Activated CD4-positive, alpha-beta T cell treated with anti-CD3 and anti-CD28 coated beads for 36 hours (primary cell): ENCODE data around the gene EMID1. TPM values are rescaled to one million over a fixed set of nuclear protein-coding genes. Genes with fewer than 3 reads are reported as not detected.
"Not testable (repeated sequence)": the region's sequence is repeated elsewhere in the genome, so short reads cannot be mapped to it uniquely, and the experiment has no call there.

Source experiments
- ATAC-seq: fragments of 200-7000 bp; cut with Tn5 transposase; one replicate; pipeline ENCODE4 v1.10.0; 2021; ENCODE audit warnings: mild to moderate bottlenecking, moderate library complexity
- CTCF ChIA-PET: fragments of 350-600 bp; sonication (Branson Sonifier 250); formaldehyde crosslinking; loops from one replicate; lab custom pipeline; 2021; ENCODE audit warnings: antibody characterized with exemption; lab: Charles Lee
- POLR2A ChIA-PET: fragments of 350-600 bp; sonication (Branson Sonifier 250); formaldehyde crosslinking; loops from one replicate; lab custom pipeline; 2021; ENCODE audit warnings: antibody characterized with exemption, inconsistent platforms; lab: Charles Lee
- DNase-seq: peaks from one replicate; pipeline ENCODE4 v3.0.0-alpha.2; 2020
- H3K27ac Mint-ChIP-seq: one replicate; pipeline ENCODE4 v1.8.0; 2021; ENCODE audit warnings: mixed read lengths
- H3K27me3 Mint-ChIP-seq: one replicate; pipeline ENCODE4 v1.8.0; 2021; ENCODE audit warnings: mixed read lengths
- H3K36me3 Mint-ChIP-seq: one replicate; pipeline ENCODE4 v1.8.0; 2021; ENCODE audit warnings: low read depth, mixed read lengths
- H3K4me1 Mint-ChIP-seq: one replicate; pipeline ENCODE4 v1.8.0; 2021; ENCODE audit warnings: mixed read lengths
- H3K4me3 Mint-ChIP-seq: one replicate; pipeline ENCODE4 v1.8.0; 2021; ENCODE audit warnings: mild to moderate bottlenecking, moderate library complexity, mixed read lengths
- H3K9me3 Mint-ChIP-seq: one replicate; pipeline ENCODE4 v1.8.0; 2021; ENCODE audit warnings: low read depth, mixed read lengths
- intact Hi-C, 2 experiments: fragments of 100-400 bp; cut with DNase I in 1 of 2; cut with micrococcal nuclease in 1 of 2; formaldehyde crosslinking; loops; one replicate each; pipeline versions ENCODE4 v1.14.2 to v1.15.1; 2022 to 2024; cut with DNase I, micrococcal nuclease
- total RNA-seq, 2 experiments: library from RNA; stranded (reverse); gene quantifications; one replicate each; pipeline ENCODE4 v1.2.3, GENCODE V29; 2021

EMID1 gene
- total RNA-seq, 2 experiments from 2014 or later: not detected

DNA sequence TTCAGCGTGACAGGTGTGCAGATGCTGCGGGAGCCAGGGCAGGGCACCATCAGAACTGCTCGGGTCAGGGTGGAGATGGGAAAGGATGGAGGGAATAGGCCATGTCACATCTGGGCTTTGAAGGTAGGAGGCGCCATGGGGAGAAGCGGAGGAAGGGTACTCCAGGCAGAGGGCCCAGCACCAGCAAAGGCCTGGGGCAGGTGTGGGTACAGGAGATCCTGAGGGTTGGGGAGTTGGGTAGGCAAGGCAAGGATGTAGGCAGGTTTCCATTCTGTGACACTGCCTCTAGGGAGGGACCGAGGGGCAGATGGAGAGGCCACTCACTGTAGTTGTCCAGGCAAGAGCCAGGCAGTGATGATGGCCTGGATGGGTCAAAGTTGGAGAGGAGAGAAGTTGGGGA, 8.5 kb downstream of the EMID1 start:
- H3K9me3 Mint-ChIP-seq: no peaks in the 10 kb centered on the region
- no peak overlapping the region for H3K27ac Mint-ChIP-seq
- intact Hi-C loops: no loop called here
- ChIA-PET CTCF (no interaction called here), POLR2A (no interaction called here)
- H3K36me3 Mint-ChIP-seq: no peaks in the 10 kb centered on the region
- DNase-seq (no peak), ATAC-seq (no peak)
- no peaks in the 10 kb centered on the region for H3K27me3 Mint-ChIP-seq
- H3K4me3 Mint-ChIP-seq: no peak overlapping the region
- H3K4me1 Mint-ChIP-seq: no peaks in the 10 kb centered on the region

DNA sequence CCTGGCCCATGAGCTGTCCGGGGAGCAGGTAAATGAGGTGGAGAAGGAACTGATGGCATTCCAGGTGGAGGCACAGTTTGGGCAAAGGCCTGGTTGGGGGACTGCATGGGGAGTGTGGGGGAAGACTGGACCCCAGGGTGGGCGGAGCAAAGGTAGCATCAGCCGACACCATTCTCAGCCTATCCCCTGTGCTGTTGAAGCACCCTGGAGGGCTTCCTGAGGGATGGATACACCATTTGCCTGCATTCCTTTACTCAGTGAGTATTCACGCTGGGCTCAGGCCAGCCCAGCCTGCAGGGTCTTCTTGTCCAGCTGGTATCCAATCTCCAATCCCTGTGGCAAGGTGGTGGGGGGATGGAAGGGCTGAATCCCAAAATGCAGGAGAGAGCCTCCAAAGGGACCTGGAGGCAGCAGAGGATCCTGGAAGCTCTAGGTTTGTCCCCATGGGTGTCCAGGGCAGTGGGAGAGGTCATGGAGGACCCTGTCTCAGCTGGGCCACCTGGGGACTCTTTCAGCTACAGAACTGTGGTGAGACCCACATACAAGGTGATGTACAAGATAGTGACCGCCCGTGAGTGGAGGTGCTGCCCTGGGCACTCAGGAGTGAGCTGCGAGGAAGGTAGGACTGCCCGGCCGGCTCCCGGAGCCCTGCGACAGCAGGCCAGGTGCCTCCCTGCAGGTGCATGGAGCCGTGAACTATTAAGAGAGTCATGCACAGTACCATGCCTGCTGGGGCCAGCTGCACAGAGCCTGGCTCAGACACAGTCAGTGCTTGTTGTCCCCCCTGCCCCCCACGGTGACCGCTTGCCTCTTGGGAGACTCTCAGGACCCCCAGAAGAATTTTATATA, 9.5 kb downstream of the EMID1 start:
- POLR2A ChIA-PET: interaction anchor here (0.5 kb wide), 1 partner anchor 1398 kb away, joined by 4 read pairs; no protein-coding TSS in a partner anchor

DNA sequence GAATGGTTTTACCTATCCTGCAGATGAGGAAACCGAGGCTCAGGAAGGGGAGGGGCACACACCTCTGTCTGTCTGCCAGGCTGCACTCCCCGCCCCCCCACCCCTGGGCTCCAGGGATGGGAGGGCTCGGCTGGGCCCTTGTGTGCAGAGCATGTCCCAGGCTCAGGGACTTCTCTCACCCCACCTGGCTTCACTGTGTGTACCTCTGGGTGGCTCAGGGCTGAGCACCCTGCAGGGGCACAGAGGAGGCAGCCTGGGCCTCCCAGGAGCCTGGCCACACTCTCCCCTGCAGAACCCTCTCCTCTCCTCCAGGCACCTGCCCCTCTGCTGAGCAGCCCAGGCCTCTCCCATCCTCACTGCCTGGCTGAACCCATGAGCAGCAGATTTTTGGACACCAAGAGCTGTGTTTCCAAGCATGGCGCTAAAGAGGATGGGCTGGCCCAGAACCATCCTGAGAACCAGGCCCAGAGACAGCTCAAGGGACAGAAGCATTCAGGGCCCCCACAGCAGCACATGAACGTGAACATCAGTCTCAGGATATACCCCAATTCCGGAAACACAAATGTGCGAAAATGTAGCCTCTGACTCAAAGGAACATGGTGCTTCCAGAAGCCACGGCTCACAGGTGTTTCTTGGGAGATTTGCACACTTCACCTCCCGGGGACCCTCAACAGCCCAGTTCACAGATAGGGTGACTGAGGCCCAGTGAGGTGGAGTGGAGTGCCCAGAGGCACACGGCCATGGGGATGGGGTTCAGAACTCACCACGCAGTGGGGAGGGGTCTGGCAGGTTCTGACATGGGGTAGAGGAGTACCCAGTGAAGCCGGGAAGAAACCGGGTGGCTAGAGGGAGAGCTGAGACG, 10.5 kb downstream of the EMID1 start:
- Mint-ChIP-seq H3K27ac (no peak overlapping the region), H3K36me3 (no peaks in the 10 kb centered on the region), H3K9me3 (no peaks in the 10 kb centered on the region), H3K4me3 (no peak overlapping the region), H3K4me1 (no peaks in the 10 kb centered on the region), H3K27me3 (no peaks in the 10 kb centered on the region)
- DNase-seq: no peak
- CTCF ChIA-PET: interaction anchor here (0.9 kb wide), 1 partner anchor 62 kb away, joined by 3 read pairs; no protein-coding TSS in a partner anchor
- no peak for ATAC-seq
- POLR2A ChIA-PET: no interaction called here
- intact Hi-C loops: no loop called here

More for the DNA sequence above, 9.5 kb downstream of the EMID1 start:
- H3K36me3 Mint-ChIP-seq: no peaks in the 10 kb centered on the region
- CTCF ChIA-PET: no interaction called here
- no peaks in the 10 kb centered on the region for H3K4me1 Mint-ChIP-seq
- H3K9me3 Mint-ChIP-seq: no peaks in the 10 kb centered on the region
- no peak for DNase-seq
- intact Hi-C loops: no loop called here
- H3K27me3 Mint-ChIP-seq: no peaks in the 10 kb centered on the region
- no peak overlapping the region for H3K4me3 Mint-ChIP-seq
- no peak for ATAC-seq
- no peak overlapping the region for H3K27ac Mint-ChIP-seq

DNA sequence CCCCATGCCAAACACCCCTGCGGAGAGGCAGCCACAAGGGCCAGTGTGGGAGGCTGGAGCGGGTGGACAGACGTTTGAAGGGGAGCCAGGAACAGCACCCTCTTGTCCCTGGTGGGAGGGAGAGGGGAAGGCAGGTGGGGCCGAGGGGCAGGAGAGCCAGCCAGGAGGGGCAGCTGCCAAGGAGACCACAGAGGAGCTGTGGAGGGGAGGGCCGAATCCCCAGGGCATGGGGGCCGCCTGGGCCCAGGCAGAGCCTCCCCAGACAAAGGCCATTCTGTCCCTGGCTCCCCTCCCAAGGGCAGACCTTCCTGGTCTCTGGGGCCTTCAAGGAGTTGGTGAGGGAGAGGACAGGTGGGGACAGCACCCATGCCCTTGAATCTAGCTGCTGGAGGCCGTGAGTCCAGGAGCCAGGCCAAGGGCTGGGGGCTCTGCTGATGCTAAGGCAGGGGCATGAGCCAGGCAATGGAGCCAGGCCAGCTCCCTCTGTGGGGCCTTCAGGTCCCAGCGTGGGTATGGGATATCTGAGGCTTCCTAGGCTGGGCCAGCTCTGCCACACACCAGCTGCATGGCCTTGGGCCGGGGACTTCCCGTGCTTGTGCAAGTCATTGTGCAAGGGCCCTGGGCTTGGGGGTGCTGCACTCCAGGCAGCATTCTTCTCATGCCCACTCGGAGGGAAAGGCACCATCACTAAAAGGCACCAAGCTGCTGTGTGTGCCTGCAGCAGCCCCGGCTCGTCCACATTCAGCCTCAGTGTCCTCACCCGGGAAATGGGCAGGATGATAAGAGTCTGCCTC, 11.4 kb downstream of the EMID1 start:
- no peak overlapping the region for H3K4me3 Mint-ChIP-seq
- no peak for ATAC-seq
- ChIA-PET CTCF (interaction anchor here (0.9 kb wide), 2 partner anchors 12 to 63 kb away, joined by 3 to 4 read pairs; partner anchors contain the start of gene EMID1), POLR2A (no interaction called here)
- H3K27me3 Mint-ChIP-seq: no peaks in the 10 kb centered on the region
- H3K9me3 Mint-ChIP-seq: no peaks in the 10 kb centered on the region
- intact Hi-C loops: no loop called here
- no peak overlapping the region for H3K27ac Mint-ChIP-seq
- no peaks in the 10 kb centered on the region for H3K4me1 Mint-ChIP-seq
- no peaks in the 10 kb centered on the region for H3K36me3 Mint-ChIP-seq
- DNase-seq: no peak

DNA sequence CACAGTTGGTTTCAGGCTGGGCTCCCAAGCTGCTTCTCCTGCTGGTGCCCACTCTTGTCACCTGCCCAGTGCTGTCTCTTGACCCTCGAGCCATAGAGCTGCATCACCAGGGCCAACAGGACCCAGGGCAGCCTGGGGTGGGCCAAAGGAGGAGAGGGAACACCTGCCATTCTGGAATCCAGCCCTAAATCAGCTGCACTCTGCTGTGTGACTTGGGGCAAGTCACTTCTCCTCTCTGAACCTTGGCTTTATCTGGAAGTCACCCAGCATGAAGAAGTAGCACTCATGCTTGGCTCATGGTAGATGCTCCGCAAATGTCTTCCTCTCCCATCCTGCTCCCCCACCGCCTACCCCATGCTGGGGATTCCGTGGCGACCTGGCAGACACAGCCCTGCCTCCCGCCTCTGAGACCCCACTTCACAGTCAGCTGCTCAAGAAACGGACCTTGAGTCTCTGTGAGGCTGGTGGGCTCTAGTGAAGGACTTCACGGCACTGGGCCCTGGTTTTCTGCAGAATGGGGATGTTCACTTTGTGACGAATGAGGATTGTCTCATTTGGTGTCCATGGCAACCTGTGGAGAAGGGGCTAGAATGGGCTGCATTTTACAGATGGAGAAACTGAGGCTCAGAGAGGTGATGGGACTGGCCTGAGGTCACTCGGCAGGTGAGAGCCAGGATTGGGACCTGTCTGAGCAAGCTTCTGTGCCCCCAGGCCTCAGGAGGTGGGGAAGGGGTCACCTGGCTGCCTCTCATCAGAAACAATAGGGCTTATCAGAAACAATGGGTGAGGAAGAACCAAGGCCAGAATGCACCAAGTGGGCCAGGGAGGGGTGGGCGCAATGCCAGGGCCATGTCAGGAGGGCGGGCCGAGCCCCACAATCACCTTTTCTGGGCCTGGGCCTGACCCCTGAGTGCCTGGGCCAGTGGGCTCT, 12.4 kb downstream of the EMID1 start:
- Mint-ChIP-seq H3K4me1 (no peaks in the 10 kb centered on the region), H3K27ac (no peak overlapping the region), H3K27me3 (no peaks in the 10 kb centered on the region), H3K9me3 (no peaks in the 10 kb centered on the region), H3K36me3 (no peaks in the 10 kb centered on the region), H3K4me3 (no peak overlapping the region)
- ChIA-PET POLR2A (no interaction called here), CTCF (interaction anchor here (0.9 to 1.6 kb wide), 2 partner anchors 13 to 21 kb away, joined by 4 read pairs; partner anchors contain the start of gene EMID1)
- ATAC-seq: no peak
- intact Hi-C loops: no loop called here
- no peak for DNase-seq

DNA sequence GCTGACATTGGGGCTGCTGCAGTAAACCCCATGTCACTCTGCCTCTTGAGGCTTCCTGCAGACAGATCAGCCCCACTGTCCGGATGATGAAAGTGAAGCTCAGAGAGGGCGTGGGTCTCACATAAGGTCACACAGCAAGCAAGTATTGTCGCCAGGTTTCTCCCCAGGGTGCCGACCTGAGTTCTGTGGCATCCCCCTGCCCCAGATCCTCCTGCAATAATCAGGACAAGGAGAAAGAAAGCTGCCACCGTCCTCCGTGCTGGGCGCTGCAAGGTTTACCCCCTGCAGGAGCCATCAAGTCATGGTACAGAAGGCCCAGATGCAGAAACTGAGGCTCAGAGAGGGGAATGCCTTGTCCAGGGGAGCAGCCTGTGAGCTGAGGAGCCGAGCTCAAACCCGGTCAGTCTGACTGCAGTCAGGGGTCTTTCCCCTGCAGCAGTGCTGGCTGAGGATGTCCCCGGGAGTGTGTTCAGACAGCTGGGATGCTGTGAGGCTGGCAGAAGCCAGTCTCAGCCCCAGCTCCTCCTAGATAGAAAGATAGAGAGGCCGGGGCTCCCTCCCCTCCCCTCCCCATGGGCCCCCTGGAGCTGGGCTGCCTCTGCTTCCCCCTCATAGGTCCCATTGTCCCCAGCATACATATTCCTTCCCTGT, 13.2 kb downstream of the EMID1 start:
- H3K9me3 Mint-ChIP-seq: no peaks in the 10 kb centered on the region
- POLR2A ChIA-PET: no interaction called here
- CTCF ChIA-PET: interaction anchor here (1.6 kb wide), 1 partner anchor 22 kb away, joined by 4 read pairs; no protein-coding TSS in a partner anchor

DNA sequence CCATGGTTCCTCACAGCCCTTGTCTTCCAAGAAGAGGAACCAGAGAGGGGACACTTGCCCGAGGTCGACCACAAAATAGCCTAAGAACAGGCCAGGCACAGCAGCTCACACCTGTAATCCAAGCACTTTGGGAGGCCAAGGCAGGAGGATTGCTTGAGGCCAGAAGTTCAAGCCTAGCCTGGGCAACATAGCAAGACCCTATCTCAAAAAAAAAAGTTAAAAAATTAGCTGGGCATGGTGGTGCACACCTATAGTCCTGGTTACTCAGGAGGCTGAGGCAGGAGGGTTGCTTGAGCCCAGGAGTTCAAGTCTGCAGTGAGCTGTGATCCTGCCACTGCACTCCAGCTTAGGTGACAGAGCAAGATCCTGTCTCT, 13.7 kb downstream of the EMID1 start:
- H3K36me3 Mint-ChIP-seq, ATAC-seq, H3K9me3 Mint-ChIP-seq, H3K4me3 Mint-ChIP-seq, intact Hi-C loops, DNase-seq, H3K4me1 Mint-ChIP-seq, H3K27me3 Mint-ChIP-seq, H3K27ac Mint-ChIP-seq, POLR2A ChIA-PET: not testable (repeated sequence)
- CTCF ChIA-PET: interaction anchor here (1.6 kb wide), 1 partner anchor 22 kb away, joined by 4 read pairs; no protein-coding TSS in a partner anchor

More for the DNA sequence above, 13.2 kb downstream of the EMID1 start:
- Mint-ChIP-seq H3K4me3 (no peak overlapping the region), H3K27me3 (no peaks in the 10 kb centered on the region), H3K4me1 (no peaks in the 10 kb centered on the region), H3K27ac (no peak overlapping the region), H3K36me3 (no peaks in the 10 kb centered on the region)
- no peak for DNase-seq
- ATAC-seq: no peak
- intact Hi-C loops: no loop called here

DNA sequence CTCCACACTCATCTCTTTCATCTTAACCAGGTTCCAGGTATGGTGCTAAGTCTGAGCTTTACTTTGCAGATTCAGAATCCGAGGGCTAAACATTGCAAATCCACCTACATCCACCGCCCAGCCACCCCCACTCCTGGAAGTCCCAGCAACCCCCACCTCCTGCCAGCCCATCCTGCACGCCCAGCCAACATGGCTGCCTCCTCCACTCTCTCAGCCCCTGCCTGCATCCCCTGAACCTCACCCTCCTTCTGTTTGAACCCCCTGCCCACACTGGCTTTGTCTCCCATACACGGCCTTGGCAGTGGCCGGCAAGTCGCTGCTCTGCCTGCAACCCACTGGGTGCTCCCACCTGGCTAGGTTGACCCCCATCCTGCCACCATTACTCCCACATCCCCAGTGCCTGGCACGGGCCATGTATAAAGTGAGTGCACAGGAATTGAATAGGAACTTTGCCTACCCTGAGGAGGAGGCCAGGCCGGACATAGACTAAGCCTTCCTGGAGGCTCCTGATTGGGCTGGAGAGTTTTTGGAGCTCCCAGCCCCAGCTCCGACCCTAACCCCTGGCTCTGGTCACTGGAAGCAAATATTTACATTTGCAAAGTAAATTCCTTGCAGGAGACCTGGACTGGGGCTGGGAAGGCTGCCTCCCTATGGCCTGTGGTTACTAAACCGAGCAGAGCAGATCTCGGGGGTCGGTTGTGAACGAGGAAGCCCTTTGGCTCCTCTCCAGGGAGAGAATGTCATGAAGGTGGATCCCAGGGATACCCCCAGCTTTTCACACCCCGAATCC, 14.4 kb downstream of the EMID1 start:
- ATAC-seq: no peak
- ChIA-PET POLR2A (no interaction called here), CTCF (interaction anchor here (0.8 to 1.6 kb wide), 2 partner anchors 23 to 26 kb away, joined by 3 to 4 read pairs; no protein-coding TSS in a partner anchor)
- Mint-ChIP-seq H3K9me3 (no peaks in the 10 kb centered on the region), H3K36me3 (no peaks in the 10 kb centered on the region), H3K27me3 (no peaks in the 10 kb centered on the region), H3K4me3 (no peak overlapping the region), H3K27ac (no peak overlapping the region), H3K4me1 (no peaks in the 10 kb centered on the region)
- intact Hi-C loops: no loop called here
- DNase-seq: no peak

DNA sequence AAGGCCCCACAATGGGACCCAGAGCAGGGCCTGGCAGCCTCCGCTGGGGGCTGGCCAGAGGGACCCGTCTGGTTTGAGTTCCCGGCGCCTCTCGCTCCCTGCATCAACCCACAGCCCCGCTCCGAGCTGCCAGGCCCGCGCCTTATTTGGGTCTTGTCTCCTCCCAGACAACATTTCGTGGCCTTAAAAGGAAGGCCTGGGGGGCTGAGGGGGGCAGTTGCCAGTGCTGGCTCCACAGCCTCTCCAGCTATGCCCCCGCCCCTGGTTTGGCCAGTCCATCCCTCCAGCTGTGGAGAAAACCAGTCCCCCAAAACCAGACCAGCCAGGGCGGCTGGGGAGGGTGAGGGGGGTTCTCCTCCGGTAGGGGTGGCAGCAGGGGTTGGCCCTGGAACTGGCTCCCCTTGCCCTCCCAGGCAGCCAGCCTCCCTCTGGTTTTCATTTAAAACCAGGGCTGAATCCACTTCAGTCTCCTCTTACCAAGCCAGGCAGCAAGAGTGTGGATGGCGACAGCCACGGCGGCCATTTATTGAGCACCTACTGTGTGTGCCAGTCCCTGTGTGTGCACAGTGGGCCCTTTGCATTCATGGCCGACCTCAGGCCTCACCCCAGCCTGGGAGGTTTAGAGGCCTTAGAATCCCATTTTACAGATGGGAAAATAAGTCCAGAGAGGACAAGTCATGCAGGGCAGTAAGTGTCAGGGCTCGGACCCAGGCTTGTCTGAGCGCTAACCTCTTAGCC, 18.6 kb downstream of the EMID1 start:
- no peaks in the 10 kb centered on the region for H3K36me3 Mint-ChIP-seq
- no peak overlapping the region for H3K4me3 Mint-ChIP-seq
- no peaks in the 10 kb centered on the region for H3K9me3 Mint-ChIP-seq
- no peak overlapping the region for H3K27ac Mint-ChIP-seq
- intact Hi-C loops: no loop called here
- no peaks in the 10 kb centered on the region for H3K4me1 Mint-ChIP-seq
- CTCF ChIA-PET: no interaction called here
- no peaks in the 10 kb centered on the region for H3K27me3 Mint-ChIP-seq
- DNase-seq (no peak), ATAC-seq (no peak)
- POLR2A ChIA-PET: no interaction called here
